ENCODE measurements around the gene NFE2L2.
"Not testable (repeated sequence)": the region's sequence is repeated elsewhere in the genome, so short reads cannot be mapped to it uniquely, and the experiment has no call there.

Gene NFE2L2

DNA sequence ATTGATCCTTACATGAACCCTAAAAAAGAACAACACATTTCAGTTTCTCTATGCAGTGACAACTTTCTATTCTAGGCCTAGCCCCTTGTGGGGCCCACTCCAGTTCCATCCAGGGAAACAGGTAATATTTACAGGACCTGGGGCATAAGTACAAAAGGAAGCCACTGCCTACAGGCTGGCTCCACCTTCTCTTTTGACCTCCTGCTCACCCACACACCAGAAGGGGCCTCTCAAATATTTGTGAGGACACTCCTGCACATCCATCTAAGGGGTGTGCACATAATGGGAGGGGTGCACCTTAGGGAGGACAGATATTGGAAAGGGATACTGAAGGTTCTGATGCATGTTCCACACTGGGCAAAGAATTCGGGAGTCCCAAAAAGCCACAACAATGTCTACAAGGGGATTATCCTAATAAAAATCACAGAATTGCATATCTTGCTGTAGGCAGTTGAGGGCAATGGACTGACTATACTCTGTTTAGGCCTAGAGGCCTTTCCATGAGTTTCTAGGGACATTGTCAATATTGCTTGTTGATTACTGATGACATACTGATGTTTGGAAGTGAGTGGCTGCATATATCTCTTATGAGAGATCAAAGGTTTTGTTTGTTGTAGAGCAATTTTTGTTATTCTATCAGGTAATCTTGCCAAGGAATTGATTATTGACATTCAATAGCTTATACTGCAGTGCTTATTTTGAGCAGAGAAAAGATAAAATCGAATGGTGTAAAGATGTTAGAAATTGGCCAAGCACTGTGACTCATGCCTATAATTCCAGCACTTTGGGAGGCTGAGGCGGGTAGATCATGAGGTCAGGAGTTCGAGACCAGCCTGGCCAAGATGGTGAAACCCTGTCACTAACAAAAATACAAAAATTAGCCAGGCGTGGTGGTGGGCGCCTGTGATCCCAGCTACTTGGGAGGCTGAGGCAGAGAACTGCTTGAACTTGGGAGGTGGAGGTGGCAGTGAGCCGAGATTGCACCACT, 75.8 kb downstream of the NFE2L2 start:
- no peak for DNase-seq

DNA sequence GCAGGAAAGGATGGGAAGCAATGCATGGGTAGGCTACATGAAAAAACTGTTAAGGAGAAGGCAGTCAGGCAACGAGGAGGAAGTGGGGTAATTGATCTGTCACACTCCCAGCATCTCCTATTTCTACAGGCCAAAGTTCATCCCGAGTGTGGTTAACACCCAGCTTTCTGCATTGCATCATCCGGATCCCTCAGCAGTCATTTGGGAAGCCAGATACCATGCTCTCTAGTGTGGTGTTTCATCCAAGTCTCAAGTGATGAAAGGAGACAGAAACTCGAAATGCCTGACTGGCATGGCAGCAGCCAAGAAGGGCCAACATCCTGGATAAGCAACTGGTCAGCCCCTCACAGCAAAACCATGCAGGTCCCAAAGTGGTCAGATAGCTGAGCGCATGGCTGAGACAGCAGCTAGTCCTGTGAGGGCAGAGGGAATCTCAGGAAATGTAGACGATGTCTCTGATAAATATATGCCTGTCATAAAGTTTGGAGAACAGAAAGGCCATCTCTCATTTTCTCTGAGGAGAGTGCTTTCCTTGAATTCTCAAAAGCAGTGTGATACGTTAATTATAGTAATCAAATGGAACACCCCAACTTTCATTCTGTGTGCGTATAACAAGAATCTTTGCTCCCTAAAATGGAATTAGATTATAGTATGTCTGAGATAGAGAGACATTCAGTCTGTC, 76.8 kb downstream of the NFE2L2 start:
- no peak for DNase-seq

GRCh38 chr2:177186038-177186437, 78.5 kb downstream of the NFE2L2 start:
- DNase-seq = not testable (repeated sequence)

DNA sequence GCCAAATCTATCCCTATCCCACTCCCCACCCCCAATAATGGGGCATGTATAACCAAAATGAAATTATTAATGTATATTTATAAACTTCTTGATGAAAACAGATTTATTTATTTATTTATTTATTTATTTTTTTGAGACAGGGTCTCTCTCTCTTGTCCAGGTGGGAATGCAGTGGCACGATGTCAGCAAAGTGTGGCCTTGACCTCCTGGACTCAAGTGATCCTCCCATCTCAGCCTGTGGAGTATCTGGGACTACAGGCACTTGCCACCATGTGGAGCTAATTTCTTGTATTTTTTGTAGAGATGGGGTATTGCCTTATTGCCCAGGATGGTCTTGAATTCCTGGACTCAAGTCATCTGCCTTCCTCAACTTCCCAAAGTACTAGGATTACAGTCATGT, 79.9 kb downstream of the NFE2L2 start:
- no peak for DNase-seq

GRCh38 chr2:177183860-177184259, 80.7 kb downstream of the NFE2L2 start:
- DNase-seq = no peak
